ENCODE measurements around the gene COBL.

COBL gene

GRCh38 chr7:51075681-51076580 lies 240.7 kb downstream of the COBL start:
- H3K27ac ChIP-seq, result no peak overlapping the region
- no peak for DNase-seq
- no peaks in the 10 kb centered on the region for H3K27me3 ChIP-seq (replicated peaks)
- H3K36me3 ChIP-seq (replicated peaks), result no peaks in the 10 kb centered on the region
- no peak overlapping the region for H3K4me3 ChIP-seq (ENCODE audit: low read depth, low read length)
- TF ChIP-seq CTCF (IDR thresholded peaks at IDR 0.05; ENCODE audit: low read depth, low read length, missing control alignments), result no peak
- in situ Hi-C loops (cut with HindIII; ENCODE audit: low pct_ligation_motif_present, low sequenced_read_pairs), result no loop called here

- Histone ChIP-seq H3K36me3 (replicated peaks) (no peaks in the 10 kb centered on the region), H3K4me3 (ENCODE audit: low read depth, low read length) (no peak overlapping the region), H3K27me3 (replicated peaks) (no peaks in the 10 kb centered on the region), H3K27ac (no peak overlapping the region)
- in situ Hi-C loops (cut with HindIII; ENCODE audit: low pct_ligation_motif_present, low sequenced_read_pairs), result no loop called here
- no peak for TF ChIP-seq CTCF (IDR thresholded peaks at IDR 0.05; ENCODE audit: low read depth, low read length, missing control alignments)
- no peak for DNase-seq
Observed at GRCh38 chr7:51073171-51073570, 243.4 kb downstream of the COBL start.

- in situ Hi-C loops (cut with HindIII; ENCODE audit: low pct_ligation_motif_present, low sequenced_read_pairs), result no loop called here
- H3K27me3 ChIP-seq (replicated peaks), result no peaks in the 10 kb centered on the region
- no peak overlapping the region for H3K27ac ChIP-seq
- TF ChIP-seq CTCF (IDR thresholded peaks at IDR 0.05; ENCODE audit: low read depth, low read length, missing control alignments), result no peak
- no peaks in the 10 kb centered on the region for H3K36me3 ChIP-seq (replicated peaks)
- no peak overlapping the region for H3K4me3 ChIP-seq (ENCODE audit: low read depth, low read length)
- DNase-seq, result no peak
Observed at GRCh38 chr7:51072281-51072680, 244.3 kb downstream of the COBL start.

DNA sequence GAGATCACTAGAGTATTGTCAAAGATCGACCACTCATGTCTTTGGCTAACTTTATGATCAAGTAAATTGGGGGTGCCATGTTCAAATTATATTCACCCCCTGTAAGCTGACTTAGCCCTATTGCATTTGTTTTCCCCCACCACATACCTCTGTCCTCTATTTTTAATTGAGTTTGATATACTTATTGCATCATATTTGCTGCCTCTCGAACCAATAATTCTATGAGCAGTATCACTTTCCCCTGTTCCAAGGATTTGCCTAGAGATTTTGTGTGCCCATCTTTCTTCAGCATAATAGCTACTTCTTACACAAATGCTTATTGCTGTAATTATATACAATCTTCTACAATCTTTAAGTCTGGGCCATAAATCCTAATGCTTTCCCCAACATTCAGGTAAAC lies 245.2 kb downstream of the COBL start:
- no peaks in the 10 kb centered on the region for H3K27me3 ChIP-seq (replicated peaks)
- H3K27ac ChIP-seq, result no peak overlapping the region
- in situ Hi-C loops (cut with HindIII; ENCODE audit: low pct_ligation_motif_present, low sequenced_read_pairs), result no loop called here
- DNase-seq, result no peak
- no peak for TF ChIP-seq CTCF (IDR thresholded peaks at IDR 0.05; ENCODE audit: low read depth, low read length, missing control alignments)
- no peak overlapping the region for H3K4me3 ChIP-seq (ENCODE audit: low read depth, low read length)
- no peaks in the 10 kb centered on the region for H3K36me3 ChIP-seq (replicated peaks)

DNA sequence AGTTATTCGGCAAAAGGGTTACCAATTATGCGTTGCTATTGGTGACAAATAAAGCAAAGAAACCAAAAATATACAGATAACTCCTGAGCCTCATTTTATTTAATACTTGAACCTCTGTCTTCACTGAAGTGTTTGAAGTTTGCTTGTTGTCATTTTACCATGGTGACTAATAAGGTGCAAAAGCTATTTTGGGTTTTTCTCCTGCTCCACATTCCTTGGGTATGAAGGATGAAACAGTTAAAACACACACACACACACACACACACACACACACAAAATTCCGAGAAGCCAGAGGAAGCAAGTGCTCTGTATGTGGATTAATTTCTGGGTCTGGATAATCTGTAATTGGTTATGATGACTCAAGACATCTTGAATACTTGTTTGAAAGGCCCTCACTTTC lies 246.5 kb downstream of the COBL start:
- no peak for DNase-seq
- in situ Hi-C loops (cut with HindIII; ENCODE audit: low pct_ligation_motif_present, low sequenced_read_pairs), result no loop called here
- Histone ChIP-seq H3K27me3 (replicated peaks) (no peaks in the 10 kb centered on the region), H3K36me3 (replicated peaks) (no peaks in the 10 kb centered on the region), H3K27ac (no peak overlapping the region), H3K4me3 (ENCODE audit: low read depth, low read length) (no peak overlapping the region)
- TF ChIP-seq CTCF (IDR thresholded peaks at IDR 0.05; ENCODE audit: low read depth, low read length, missing control alignments), result no peak

Measured in brain microvascular endothelial cell (primary cell).